GM12878 (cell line): Measurements from ENCODE around the gene SOX4.

ENCODE experiments used
- CTCF ChIP-seq, 3 experiments: IDR thresholded peaks in 2 of 3; conservative IDR thresholded peaks in 1 of 3; 2 replicates each; pipeline ENCODE4 v1.5.1; 2011; ENCODE audit warnings: low read depth in 3 of 3, low read length in 3 of 3, mild to moderate bottlenecking in 3 of 3, control low read depth in 2 of 3, moderate library complexity in 2 of 3, inconsistent platforms in 1 of 3, mixed read lengths in 1 of 3; ENCODE audit not compliant: control insufficient read depth in 2 of 3, insufficient read depth in 1 of 3; ENCODE audit errors: extremely low read depth in 1 of 3
- GABPA ChIP-seq: IDR thresholded peaks from 2 replicates; pipeline ENCODE4 v1.6.1; 2014; ENCODE audit warnings: antibody characterized with exemption, low read depth, mild to moderate bottlenecking, inconsistent platforms
- TAF1 ChIP-seq: IDR thresholded peaks from 2 replicates; pipeline ENCODE4 v1.6.1; 2011; ENCODE audit warnings: mild to moderate bottlenecking, low read depth, low read length, borderline replicate concordance

GRCh38 chr6:21616005-21616404 is 22.5 kb downstream of the SOX4 start:
- TF ChIP-seq TAF1: no peak
- TF ChIP-seq GABPA: no peak
- TF ChIP-seq CTCF (IDR thresholded peaks at IDR 0.05 in 2 of 3, conservative IDR thresholded peaks at IDR 0.05 in 1 of 3; ENCODE audit: control insufficient read depth in 2 of 3, extremely low read depth in 1 of 3, insufficient read depth in 1 of 3, low read depth in 3 of 3, low read length in 3 of 3): no peak
